ENCODE measurements around the gene YPEL2. TPM values are rescaled to one million over a fixed set of nuclear protein-coding genes. Genes with fewer than 3 reads are reported as not detected.
"Not testable (repeated sequence)": the region's sequence is repeated elsewhere in the genome, so short reads cannot be mapped to it uniquely, and the experiment has no call there.

Gene YPEL2
- total and polyA plus RNA-seq, 2 donors, result 7.0 to 10.6 TPM

- no peaks in the 10 kb centered on the region for H3K27me3 ChIP-seq (ENCODE audit: control insufficient read depth in 2 of 2, insufficient read depth in 1 of 2, low read length in 1 of 2)
- 82% methylated on average over 4 of the region's 4 CpGs for WGBS
- H3K27ac ChIP-seq (ENCODE audit: low read depth in 1 of 2, low read length in 1 of 2), result no peak overlapping the region
- peaks cover 2 to 4% of the 10 kb centered on the region in 2 donors for H3K36me3 ChIP-seq (ENCODE audit: control insufficient read depth in 2 of 2, insufficient read depth in 2 of 2, low read length in 1 of 2)
- no peak for DNase-seq (ENCODE audit: low read depth in 6 of 9, low spot score in 9 of 9)
- H3K9me3 ChIP-seq (ENCODE audit: control insufficient read depth in 2 of 2, insufficient read depth in 1 of 2, low read length in 1 of 2), result no peaks in the 10 kb centered on the region
- no peaks in the 10 kb centered on the region for H3K4me1 ChIP-seq (ENCODE audit: control insufficient read depth in 2 of 2, insufficient read depth in 2 of 2, low read length in 2 of 2)
- no peak overlapping the region for H3K4me3 ChIP-seq (ENCODE audit: low read length in 2 of 2)
Measured at GRCh38 chr17:59402760-59403159, 71.3 kb downstream of the YPEL2 start.

- no peaks in the 10 kb centered on the region for H3K9me3 ChIP-seq (ENCODE audit: control insufficient read depth in 2 of 2, insufficient read depth in 1 of 2, low read length in 1 of 2)
- H3K4me1 ChIP-seq (ENCODE audit: control insufficient read depth in 2 of 2, insufficient read depth in 2 of 2, low read length in 2 of 2), result no peaks in the 10 kb centered on the region
- H3K36me3 ChIP-seq (ENCODE audit: control insufficient read depth in 2 of 2, insufficient read depth in 2 of 2, low read length in 1 of 2), result no peaks in the 10 kb centered on the region
- no peak overlapping the region for H3K27ac ChIP-seq (ENCODE audit: low read depth in 1 of 2, low read length in 1 of 2)
- H3K4me3 ChIP-seq (ENCODE audit: low read length in 2 of 2), result no peak overlapping the region
- no peaks in the 10 kb centered on the region for H3K27me3 ChIP-seq (ENCODE audit: control insufficient read depth in 2 of 2, insufficient read depth in 1 of 2, low read length in 1 of 2)
- 97% methylated on average over 3 of the region's 3 CpGs for WGBS
- no peak for DNase-seq (ENCODE audit: low read depth in 6 of 9, low spot score in 9 of 9)
Measured at GRCh38 chr17:59404471-59404870, 73.0 kb downstream of the YPEL2 start.

DNA sequence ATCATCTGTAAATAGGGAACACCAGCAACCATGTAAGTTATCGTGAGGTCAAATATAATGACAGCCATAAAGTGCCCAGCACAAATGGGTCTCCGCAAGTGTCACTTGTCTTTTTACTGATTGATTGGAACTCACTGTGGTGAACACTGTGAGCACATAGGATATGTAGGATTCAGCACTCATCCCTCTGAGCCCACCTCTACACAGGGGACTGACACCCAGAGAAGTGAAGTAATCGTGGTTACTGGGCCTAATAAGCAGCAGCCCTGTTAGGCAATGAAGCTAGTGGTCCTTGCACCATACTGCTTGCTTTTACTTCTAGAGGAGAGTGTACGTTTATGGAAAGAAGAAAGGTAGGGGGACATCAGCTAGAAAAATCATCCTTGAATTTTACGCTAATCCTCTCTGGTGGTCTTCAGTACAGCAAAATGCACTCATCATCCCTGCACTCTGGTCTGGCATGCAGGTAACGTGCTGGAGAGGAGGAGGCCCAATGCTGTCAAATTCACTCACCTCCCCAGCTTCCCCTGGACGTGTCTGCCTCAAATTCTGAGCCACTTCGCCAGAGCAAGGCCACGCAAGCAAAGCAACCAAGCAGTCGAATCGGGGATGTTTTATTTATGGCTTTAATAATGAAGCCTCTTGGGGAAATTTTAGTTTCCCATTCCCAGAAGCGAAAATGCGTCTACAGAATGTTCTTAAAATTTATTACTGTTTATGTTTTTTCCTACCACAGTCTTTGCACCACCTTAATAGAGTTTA is 74.7 kb downstream of the YPEL2 start:
- no peak for DNase-seq (ENCODE audit: low read depth in 6 of 9, low spot score in 9 of 9)
- H3K36me3 ChIP-seq (ENCODE audit: control insufficient read depth in 2 of 2, insufficient read depth in 2 of 2, low read length in 1 of 2), result no peaks in the 10 kb centered on the region
- no peaks in the 10 kb centered on the region for H3K27me3 ChIP-seq (ENCODE audit: control insufficient read depth in 2 of 2, insufficient read depth in 1 of 2, low read length in 1 of 2)
- no peaks in the 10 kb centered on the region for H3K4me1 ChIP-seq (ENCODE audit: control insufficient read depth in 2 of 2, insufficient read depth in 2 of 2, low read length in 2 of 2)
- no peak overlapping the region for H3K4me3 ChIP-seq (ENCODE audit: low read length in 2 of 2)
- H3K27ac ChIP-seq (ENCODE audit: low read depth in 1 of 2, low read length in 1 of 2), result no peak overlapping the region
- no peaks in the 10 kb centered on the region for H3K9me3 ChIP-seq (ENCODE audit: control insufficient read depth in 2 of 2, insufficient read depth in 1 of 2, low read length in 1 of 2)
- 96% methylated on average over 13 of the region's 13 CpGs for WGBS

DNA sequence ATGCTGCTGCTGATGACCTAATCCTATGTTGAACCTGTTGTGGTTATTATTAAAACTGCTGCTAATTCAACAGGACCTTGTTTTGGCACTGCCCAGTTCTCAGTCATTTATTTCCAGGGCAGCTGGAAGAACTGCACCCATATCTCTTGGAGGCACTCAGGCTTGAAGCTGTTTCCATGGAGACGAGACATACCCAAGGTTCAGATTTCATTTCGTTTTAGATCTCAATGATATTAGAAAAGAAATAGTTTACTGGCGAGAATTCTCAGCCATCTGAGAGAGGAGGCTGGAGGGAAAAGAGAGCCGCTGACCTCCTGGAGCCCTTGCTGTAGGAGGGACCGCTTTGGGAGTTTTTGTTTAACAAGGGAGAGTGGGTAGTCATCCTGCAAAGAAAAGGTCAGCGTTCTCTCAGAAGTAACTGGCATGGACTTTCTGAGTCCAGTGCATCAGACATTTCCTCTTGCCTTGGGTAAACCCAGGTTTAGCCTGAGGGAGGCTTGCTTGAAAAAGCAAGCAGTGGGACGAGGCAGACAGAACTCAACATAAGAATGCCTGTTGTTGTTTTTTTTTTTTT is 75.4 kb downstream of the YPEL2 start:
- WGBS, result 93% methylated on average over 7 of the region's 7 CpGs
- Histone ChIP-seq H3K27me3 (ENCODE audit: control insufficient read depth in 2 of 2, insufficient read depth in 1 of 2, low read length in 1 of 2) (no peaks in the 10 kb centered on the region), H3K4me3 (ENCODE audit: low read length in 2 of 2) (no peak overlapping the region), H3K4me1 (ENCODE audit: control insufficient read depth in 2 of 2, insufficient read depth in 2 of 2, low read length in 2 of 2) (no peaks in the 10 kb centered on the region), H3K36me3 (ENCODE audit: control insufficient read depth in 2 of 2, insufficient read depth in 2 of 2, low read length in 1 of 2) (no peaks in the 10 kb centered on the region), H3K27ac (ENCODE audit: low read depth in 1 of 2, low read length in 1 of 2) (no peak overlapping the region), H3K9me3 (ENCODE audit: control insufficient read depth in 2 of 2, insufficient read depth in 1 of 2, low read length in 1 of 2) (no peaks in the 10 kb centered on the region)
- DNase-seq (ENCODE audit: low read depth in 6 of 9, low spot score in 9 of 9), result no peak

- peaks cover 0 to 7% of the 10 kb centered on the region in 2 donors for H3K4me1 ChIP-seq (ENCODE audit: control insufficient read depth in 2 of 2, insufficient read depth in 2 of 2, low read length in 2 of 2)
- no peak overlapping the region for H3K27ac ChIP-seq (ENCODE audit: low read depth in 1 of 2, low read length in 1 of 2)
- no peaks in the 10 kb centered on the region for H3K9me3 ChIP-seq (ENCODE audit: control insufficient read depth in 2 of 2, insufficient read depth in 1 of 2, low read length in 1 of 2)
- no peak overlapping the region for H3K4me3 ChIP-seq (ENCODE audit: low read length in 2 of 2)
- no peaks in the 10 kb centered on the region for H3K36me3 ChIP-seq (ENCODE audit: control insufficient read depth in 2 of 2, insufficient read depth in 2 of 2, low read length in 1 of 2)
- no peaks in the 10 kb centered on the region for H3K27me3 ChIP-seq (ENCODE audit: control insufficient read depth in 2 of 2, insufficient read depth in 1 of 2, low read length in 1 of 2)
- WGBS, result 96% methylated on average over 3 of the region's 3 CpGs
- no peak for DNase-seq (ENCODE audit: low read depth in 6 of 9, low spot score in 9 of 9)
Measured at GRCh38 chr17:59409336-59410048, 78.0 kb downstream of the YPEL2 start.

GRCh38 chr17:59410049-59410437 is 78.6 kb downstream of the YPEL2 start:
- no peak overlapping the region for H3K27ac ChIP-seq (ENCODE audit: low read depth in 1 of 2, low read length in 1 of 2)
- peaks cover 0 to 7% of the 10 kb centered on the region in 2 donors for H3K4me1 ChIP-seq (ENCODE audit: control insufficient read depth in 2 of 2, insufficient read depth in 2 of 2, low read length in 2 of 2)
- no peaks in the 10 kb centered on the region for H3K27me3 ChIP-seq (ENCODE audit: control insufficient read depth in 2 of 2, insufficient read depth in 1 of 2, low read length in 1 of 2)
- 97% methylated on average over 4 of the region's 4 CpGs for WGBS
- DNase-seq (ENCODE audit: low read depth in 6 of 9, low spot score in 9 of 9), result no peak
- no peaks in the 10 kb centered on the region for H3K36me3 ChIP-seq (ENCODE audit: control insufficient read depth in 2 of 2, insufficient read depth in 2 of 2, low read length in 1 of 2)
- no peaks in the 10 kb centered on the region for H3K9me3 ChIP-seq (ENCODE audit: control insufficient read depth in 2 of 2, insufficient read depth in 1 of 2, low read length in 1 of 2)
- H3K4me3 ChIP-seq (ENCODE audit: low read length in 2 of 2), result no peak overlapping the region

DNA sequence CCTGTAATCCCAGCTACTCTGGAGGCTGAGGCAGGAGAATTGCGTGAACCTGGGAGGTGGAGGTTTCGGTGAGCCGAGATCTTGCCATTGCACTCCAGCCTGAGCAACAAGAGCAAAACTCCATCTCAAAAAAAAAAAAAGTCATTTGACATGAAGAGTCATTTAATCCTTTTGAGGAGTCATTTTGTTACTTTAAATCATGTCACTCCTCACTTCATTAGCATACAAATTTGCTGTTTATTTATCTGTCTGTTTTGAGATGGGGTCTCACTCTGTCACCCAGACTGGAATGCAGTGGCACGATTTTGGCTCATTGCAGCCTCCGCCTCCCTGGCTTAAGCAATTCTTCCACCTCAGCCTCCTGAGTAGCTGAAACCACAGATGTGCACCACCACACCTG is 81.0 kb downstream of the YPEL2 start:
- not testable (repeated sequence) for H3K4me3 ChIP-seq (ENCODE audit: low read length in 2 of 2); H3K27me3 ChIP-seq (ENCODE audit: control insufficient read depth in 2 of 2, insufficient read depth in 1 of 2, low read length in 1 of 2); H3K36me3 ChIP-seq (ENCODE audit: control insufficient read depth in 2 of 2, insufficient read depth in 2 of 2, low read length in 1 of 2); H3K9me3 ChIP-seq (ENCODE audit: control insufficient read depth in 2 of 2, insufficient read depth in 1 of 2, low read length in 1 of 2); H3K4me1 ChIP-seq (ENCODE audit: control insufficient read depth in 2 of 2, insufficient read depth in 2 of 2, low read length in 2 of 2); DNase-seq (ENCODE audit: low read depth in 6 of 9, low spot score in 9 of 9); H3K27ac ChIP-seq (ENCODE audit: low read depth in 1 of 2, low read length in 1 of 2)
- WGBS, result 95% methylated on average over 5 of the region's 5 CpGs

GRCh38 chr17:59413014-59413766 is 81.7 kb downstream of the YPEL2 start:
- H3K27ac ChIP-seq (ENCODE audit: low read depth in 1 of 2, low read length in 1 of 2), result peak overlapping the region in 1 of 2 donors; percentile 26
- H3K9me3 ChIP-seq (ENCODE audit: control insufficient read depth in 2 of 2, insufficient read depth in 1 of 2, low read length in 1 of 2), result no peaks in the 10 kb centered on the region
- peaks cover 0 to 7% of the 10 kb centered on the region in 2 donors for H3K4me1 ChIP-seq (ENCODE audit: control insufficient read depth in 2 of 2, insufficient read depth in 2 of 2, low read length in 2 of 2)
- DNase-seq (ENCODE audit: low read depth in 6 of 9, low spot score in 9 of 9), result peak in 2 of 9 donors; percentile 14 to 34
- 47% methylated on average over 8 of the region's 8 CpGs for WGBS
- no peaks in the 10 kb centered on the region for H3K27me3 ChIP-seq (ENCODE audit: control insufficient read depth in 2 of 2, insufficient read depth in 1 of 2, low read length in 1 of 2)
- no peak overlapping the region for H3K4me3 ChIP-seq (ENCODE audit: low read length in 2 of 2)
- H3K36me3 ChIP-seq (ENCODE audit: control insufficient read depth in 2 of 2, insufficient read depth in 2 of 2, low read length in 1 of 2), result no peaks in the 10 kb centered on the region

DNA sequence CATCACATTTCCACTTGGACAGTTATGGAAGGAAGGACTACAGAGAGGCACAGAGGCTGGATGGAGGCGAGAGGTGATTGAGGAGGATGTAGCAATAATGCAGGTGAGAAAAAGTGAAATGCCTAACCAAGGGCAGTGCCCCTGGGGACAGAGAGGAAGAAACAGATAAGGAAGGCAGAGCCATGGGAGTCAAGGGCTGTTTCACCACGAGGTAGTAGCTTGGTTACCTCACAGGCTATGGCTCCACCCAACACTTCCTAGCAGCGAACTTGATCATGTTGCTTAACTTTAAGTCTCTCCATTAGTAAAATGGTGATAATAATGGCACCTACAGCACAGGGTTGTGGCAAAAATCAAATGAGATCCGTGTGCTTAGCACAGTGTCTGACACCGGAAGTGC is 83.9 kb downstream of the YPEL2 start:
- Histone ChIP-seq H3K4me1 (ENCODE audit: control insufficient read depth in 2 of 2, insufficient read depth in 2 of 2, low read length in 2 of 2) (peaks cover 0 to 7% of the 10 kb centered on the region in 2 donors), H3K27ac (ENCODE audit: low read depth in 1 of 2, low read length in 1 of 2) (no peak overlapping the region), H3K36me3 (ENCODE audit: control insufficient read depth in 2 of 2, insufficient read depth in 2 of 2, low read length in 1 of 2) (no peaks in the 10 kb centered on the region), H3K27me3 (ENCODE audit: control insufficient read depth in 2 of 2, insufficient read depth in 1 of 2, low read length in 1 of 2) (no peaks in the 10 kb centered on the region), H3K9me3 (ENCODE audit: control insufficient read depth in 2 of 2, insufficient read depth in 1 of 2, low read length in 1 of 2) (no peaks in the 10 kb centered on the region), H3K4me3 (ENCODE audit: low read length in 2 of 2) (no peak overlapping the region)
- WGBS, result 77% methylated on average over 5 of the region's 5 CpGs
- no peak for DNase-seq (ENCODE audit: low read depth in 6 of 9, low spot score in 9 of 9)

All from thymus (tissue), 11 donors.